Esophagus squamous epithelium (tissue), 5 donors: Measurements from ENCODE around the gene NUFIP1. TPM values are rescaled to one million over a fixed set of nuclear protein-coding genes. Genes with fewer than 3 reads are reported as not detected.

Experiments
- DNase-seq: peaks from one replicate; lab custom pipeline; 2025; lab: John Stamatoyannopoulos, UW
- H3K27ac ChIP-seq, 4 donors: fragments of 200-600 bp; sonication (generic); one replicate each; pipeline ENCODE4 v1.5.1; 2016 to 2019; ENCODE audit warnings: mild to moderate bottlenecking in 1 of 4
- H3K27me3 ChIP-seq, 4 donors: fragments of 200-600 bp; sonication (generic); 1 replicate in 3 of 4; 2 replicates in 1 of 4; pipeline versions ENCODE4 v1.5.1 to v1.6.0; 2017 to 2021; ENCODE audit warnings: antibody characterized with exemption in 1 of 4
- H3K36me3 ChIP-seq, 3 donors: fragments of 200-600 bp; sonication (generic); one replicate each; pipeline ENCODE4 v1.5.1; 2016 to 2019
- H3K4me1 ChIP-seq, 3 donors: fragments of 200-600 bp; sonication (generic); one replicate each; pipeline ENCODE4 v1.5.1; 2017 to 2019
- H3K4me3 ChIP-seq, 4 donors: fragments of 200-600 bp; sonication (generic); 1 replicate in 3 of 4; 2 replicates in 1 of 4; pipeline ENCODE4 v1.5.1; 2016 to 2019; ENCODE audit warnings: mild to moderate bottlenecking in 2 of 4, moderate library complexity in 1 of 4
- H3K9me3 ChIP-seq, 3 donors: fragments of 200-600 bp; sonication (generic); one replicate each; pipeline ENCODE4 v1.5.1; 2016 to 2019
- POLR2A ChIP-seq, 4 donors: fragments of 450-650 bp; IDR thresholded peaks; one replicate each; pipeline ENCODE4 v1.6.1; 2017; ENCODE audit warnings: antibody characterized with exemption in 4 of 4, mild to moderate bottlenecking in 4 of 4, moderate library complexity in 3 of 4
- WGBS, 2 donors: methylation state at CpG; one replicate each; pipeline ENCODE4 v1.1.5; 2018; 5-methylcytosine and 5-hydroxymethylcytosine counted together
- intact Hi-C: fragments of 100-400 bp; cut with DNase I; formaldehyde crosslinking; loops from one replicate; pipeline ENCODE4 v1.15.0; 2022
- total RNA-seq, 4 donors: library from RNA; depleted of rRNA; stranded (reverse); fragments of >200 nt; gene quantifications; one replicate each; pipeline ENCODE4 v1.1.0, GENCODE V29; 2016
- TF ChIP-seq, protein P1 (sequence below), 6 experiments: fragments of 450-650 bp in 4 of 6; fragments of 200-600 bp in 2 of 6; sonication (generic) in 2 of 6; IDR thresholded peaks; one replicate each; pipeline ENCODE4 v1.5.1; 2016 to 2019; ENCODE audit warnings: antibody characterized with exemption in 6 of 6, mild to moderate bottlenecking in 4 of 6, moderate library complexity in 4 of 6
- donor health status: DM: yes; HTN: yes; CAD: no.

Gene NUFIP1
- total RNA-seq, 4 donors from 2014 or later, result 1.5 to 4.0 (median 3.3) TPM

DNA sequence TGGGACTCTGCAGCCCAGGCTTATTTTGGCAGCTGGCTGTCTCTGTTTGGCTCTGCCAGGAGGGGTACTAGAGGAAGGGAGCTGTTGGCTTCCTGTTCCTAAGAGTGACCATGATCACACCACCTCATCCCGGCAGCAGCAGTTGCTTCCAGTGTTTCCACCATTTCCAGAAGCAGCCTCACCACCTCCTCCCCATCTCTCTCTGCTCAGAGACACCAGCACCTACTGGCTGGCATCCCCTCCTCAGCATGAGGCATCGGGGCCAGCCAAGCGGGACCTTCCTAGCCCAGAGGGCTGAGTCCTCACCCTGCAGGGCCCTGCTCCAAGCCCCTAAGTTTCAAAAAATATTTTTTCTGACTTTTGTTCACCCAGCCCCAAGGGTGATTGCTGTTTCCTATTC lies 59.0 kb downstream of the NUFIP1 start:
- H3K4me3 ChIP-seq, result no peak overlapping the region
- 66 to 79% methylated on average over 2 to 3 of the region's 3 CpGs for WGBS, 2 donors
- peaks cover 5 to 50% (median 5%) of the 10 kb centered on the region in 3 donors for H3K4me1 ChIP-seq
- H3K27ac ChIP-seq, result peak overlapping the region in 1 of 4 donors; percentile 23
- H3K27me3 ChIP-seq, result no peaks in the 10 kb centered on the region
- DNase-seq, result no peak
- TF ChIP-seq, protein P1, sequence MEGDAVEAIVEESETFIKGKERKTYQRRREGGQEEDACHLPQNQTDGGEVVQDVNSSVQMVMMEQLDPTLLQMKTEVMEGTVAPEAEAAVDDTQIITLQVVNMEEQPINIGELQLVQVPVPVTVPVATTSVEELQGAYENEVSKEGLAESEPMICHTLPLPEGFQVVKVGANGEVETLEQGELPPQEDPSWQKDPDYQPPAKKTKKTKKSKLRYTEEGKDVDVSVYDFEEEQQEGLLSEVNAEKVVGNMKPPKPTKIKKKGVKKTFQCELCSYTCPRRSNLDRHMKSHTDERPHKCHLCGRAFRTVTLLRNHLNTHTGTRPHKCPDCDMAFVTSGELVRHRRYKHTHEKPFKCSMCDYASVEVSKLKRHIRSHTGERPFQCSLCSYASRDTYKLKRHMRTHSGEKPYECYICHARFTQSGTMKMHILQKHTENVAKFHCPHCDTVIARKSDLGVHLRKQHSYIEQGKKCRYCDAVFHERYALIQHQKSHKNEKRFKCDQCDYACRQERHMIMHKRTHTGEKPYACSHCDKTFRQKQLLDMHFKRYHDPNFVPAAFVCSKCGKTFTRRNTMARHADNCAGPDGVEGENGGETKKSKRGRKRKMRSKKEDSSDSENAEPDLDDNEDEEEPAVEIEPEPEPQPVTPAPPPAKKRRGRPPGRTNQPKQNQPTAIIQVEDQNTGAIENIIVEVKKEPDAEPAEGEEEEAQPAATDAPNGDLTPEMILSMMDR (IDR thresholded peaks at IDR 0.05), result no peak
- no peak for TF ChIP-seq POLR2A (IDR thresholded peaks at IDR 0.05)
- no peaks in the 10 kb centered on the region for H3K9me3 ChIP-seq
- no peaks in the 10 kb centered on the region for H3K36me3 ChIP-seq
- intact Hi-C loops, result no loop called here

DNA sequence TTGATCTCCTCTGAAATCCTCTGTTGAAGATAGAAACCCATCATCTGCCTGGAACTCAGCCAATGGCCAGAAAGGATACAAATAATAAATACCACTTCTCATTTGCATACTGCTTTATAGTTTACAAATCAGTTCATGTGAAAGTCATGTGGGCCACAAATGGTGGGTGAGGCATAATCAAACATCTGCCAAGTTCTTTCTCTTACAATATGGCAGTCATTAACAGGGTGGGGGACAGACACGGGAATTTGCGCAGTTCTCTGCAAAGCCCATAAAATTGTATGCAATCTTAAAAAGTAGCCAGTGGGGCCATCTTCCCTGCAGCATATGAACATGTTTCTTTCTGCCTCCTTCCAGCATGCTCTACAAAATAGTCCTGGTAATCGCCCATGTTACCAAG lies 59.6 kb downstream of the NUFIP1 start:
- Histone ChIP-seq H3K36me3 (no peaks in the 10 kb centered on the region), H3K4me3 (no peak overlapping the region), H3K4me1 (peaks cover 5 to 48% (median 5%) of the 10 kb centered on the region in 3 donors), H3K27ac (no peak overlapping the region), H3K9me3 (no peaks in the 10 kb centered on the region), H3K27me3 (no peaks in the 10 kb centered on the region)
- TF ChIP-seq, protein P1 (IDR thresholded peaks at IDR 0.05), result no peak
- no peak for TF ChIP-seq POLR2A (IDR thresholded peaks at IDR 0.05)
- DNase-seq, result no peak
- 79 to 81% methylated on average over 3 of the region's 3 CpGs for WGBS, 2 donors
- intact Hi-C loops, result no loop called here

DNA sequence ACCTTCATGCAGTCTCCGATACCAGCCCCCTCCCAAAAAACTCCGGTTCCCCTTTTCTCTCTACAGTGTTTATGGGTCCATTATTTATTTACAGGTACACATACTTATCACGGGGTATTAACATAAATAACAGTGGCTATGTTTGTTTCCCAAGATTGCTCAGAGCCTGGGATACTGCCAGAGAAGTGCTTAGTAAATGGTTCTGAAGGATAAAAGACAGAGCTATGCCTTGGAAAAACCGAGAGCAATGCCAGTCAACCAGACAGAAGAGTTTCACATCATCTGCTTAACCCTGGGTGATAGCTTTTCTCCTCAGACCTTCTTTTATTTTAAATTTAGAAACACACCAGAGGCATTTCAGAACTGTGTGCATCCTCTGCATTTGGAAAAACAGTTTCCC lies 61.3 kb downstream of the NUFIP1 start:
- no peak for DNase-seq
- no peak overlapping the region for H3K27ac ChIP-seq
- 61 to 64% methylated on average over 4 of the region's 4 CpGs for WGBS, 2 donors
- H3K4me1 ChIP-seq, result peaks cover 0 to 39% (median 0%) of the 10 kb centered on the region in 3 donors
- H3K27me3 ChIP-seq, result no peaks in the 10 kb centered on the region
- no peaks in the 10 kb centered on the region for H3K9me3 ChIP-seq
- no peak overlapping the region for H3K4me3 ChIP-seq
- intact Hi-C loops, result no loop called here
- H3K36me3 ChIP-seq, result no peaks in the 10 kb centered on the region
- no peak for TF ChIP-seq POLR2A (IDR thresholded peaks at IDR 0.05)
- TF ChIP-seq, protein P1 (IDR thresholded peaks at IDR 0.05), result no peak

DNA sequence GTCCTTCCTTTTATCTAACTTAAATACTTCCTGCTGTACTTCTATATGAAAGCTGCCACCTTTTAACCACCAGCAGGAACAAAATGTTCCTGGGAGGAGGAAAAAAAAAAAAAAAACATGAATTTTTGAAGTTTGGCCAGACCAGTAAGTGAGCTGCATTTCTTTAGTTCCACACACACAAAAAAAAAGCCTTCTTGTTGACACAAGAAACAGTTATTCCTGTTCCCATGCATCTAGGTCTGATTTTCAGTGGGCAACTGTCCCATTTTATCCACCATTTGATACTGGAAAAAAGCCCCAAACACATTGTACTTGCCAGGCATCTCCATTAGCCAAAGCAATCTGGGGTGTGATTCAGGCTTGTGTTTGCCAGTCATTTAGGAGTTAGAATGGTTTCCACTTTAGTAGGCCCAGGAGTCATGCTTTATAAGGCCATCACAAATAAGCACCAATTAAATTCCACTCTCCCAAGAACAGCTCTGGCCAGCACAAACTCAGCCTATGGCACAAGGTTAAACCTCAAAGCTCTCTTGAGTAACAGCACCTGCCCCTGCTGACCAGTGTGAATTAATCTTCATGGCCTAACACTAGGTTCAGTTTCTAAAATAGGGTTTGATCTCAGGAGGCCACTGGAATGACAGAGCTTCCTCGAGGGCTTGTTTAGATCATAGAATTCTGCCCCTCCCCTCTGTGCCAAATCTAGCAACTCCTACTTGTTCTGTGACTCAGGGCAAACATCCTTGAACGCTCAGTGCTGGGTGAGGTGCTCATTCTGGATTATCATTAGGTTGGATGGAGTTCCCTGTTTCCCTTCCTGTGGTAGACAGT lies 67.1 kb downstream of the NUFIP1 start:
- Histone ChIP-seq H3K27ac (peak overlapping the region; percentile 78 to 97 (median 94)), H3K27me3 (no peaks in the 10 kb centered on the region), H3K4me3 (no peak overlapping the region), H3K9me3 (no peaks in the 10 kb centered on the region), H3K4me1 (peaks cover 23 to 60% (median 29%) of the 10 kb centered on the region in 3 donors), H3K36me3 (no peaks in the 10 kb centered on the region)
- no peak for DNase-seq
- TF ChIP-seq, protein P1 (IDR thresholded peaks at IDR 0.05), result no peak
- TF ChIP-seq POLR2A (IDR thresholded peaks at IDR 0.05), result no peak
- WGBS, 2 donors, result 0 to 17% methylated on average over 1 to 2 of the region's 2 CpGs
- intact Hi-C loops, result no loop called here

DNA sequence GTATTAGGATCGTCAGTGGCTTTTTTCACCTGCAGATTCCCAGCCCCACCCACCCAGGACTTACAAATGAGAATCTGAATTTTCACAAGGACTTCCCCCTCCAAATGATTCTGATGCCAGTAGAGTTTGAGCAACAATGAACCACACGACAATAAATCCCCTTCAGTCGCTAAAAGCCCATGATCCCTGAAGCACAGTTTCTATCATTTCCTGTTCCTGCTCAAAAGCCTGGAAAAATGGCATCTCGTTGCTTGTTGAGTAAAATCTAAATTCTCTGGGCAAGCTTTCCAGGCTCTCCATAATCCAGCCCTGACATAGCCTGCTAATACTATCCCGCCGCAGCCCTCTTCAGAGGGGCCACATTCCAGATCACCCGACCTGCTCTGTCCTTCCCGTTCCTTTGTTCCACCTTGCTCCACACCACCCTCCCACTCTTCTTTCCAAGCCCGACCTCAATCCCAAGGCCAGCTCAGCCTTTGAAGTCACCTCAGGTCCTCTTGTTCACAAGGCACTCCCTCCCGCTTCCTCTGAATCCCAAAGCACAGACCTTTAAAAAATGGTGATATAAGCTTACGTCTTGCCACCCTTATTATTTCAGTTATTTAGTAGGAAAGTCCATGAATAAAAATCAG lies 67.9 kb downstream of the NUFIP1 start:
- Histone ChIP-seq H3K4me1 (peaks cover 23 to 65% (median 29%) of the 10 kb centered on the region in 3 donors), H3K4me3 (no peak overlapping the region), H3K9me3 (no peaks in the 10 kb centered on the region), H3K36me3 (no peaks in the 10 kb centered on the region), H3K27ac (peak overlapping the region; percentile 78 to 97 (median 94)), H3K27me3 (no peaks in the 10 kb centered on the region)
- no peak for TF ChIP-seq POLR2A (IDR thresholded peaks at IDR 0.05)
- TF ChIP-seq, protein P1 (IDR thresholded peaks at IDR 0.05), result no peak
- WGBS, 2 donors, result 54 to 73% methylated on average over 11 of the region's 11 CpGs
- intact Hi-C loops, result no loop called here
- no peak for DNase-seq
